NCI-H2171 treated with DMSO at 0.1 percent for 48 hours (cell line): Measurements from ENCODE around the gene NPHP3.
"Not testable (repeated sequence)": the region's sequence is repeated elsewhere in the genome, so short reads cannot be mapped to it uniquely, and the experiment has no call there.

Source experiments
- DNase-seq: peaks from one replicate; lab custom pipeline; 2025; lab: John Stamatoyannopoulos, UW

NPHP3 gene, protein sequence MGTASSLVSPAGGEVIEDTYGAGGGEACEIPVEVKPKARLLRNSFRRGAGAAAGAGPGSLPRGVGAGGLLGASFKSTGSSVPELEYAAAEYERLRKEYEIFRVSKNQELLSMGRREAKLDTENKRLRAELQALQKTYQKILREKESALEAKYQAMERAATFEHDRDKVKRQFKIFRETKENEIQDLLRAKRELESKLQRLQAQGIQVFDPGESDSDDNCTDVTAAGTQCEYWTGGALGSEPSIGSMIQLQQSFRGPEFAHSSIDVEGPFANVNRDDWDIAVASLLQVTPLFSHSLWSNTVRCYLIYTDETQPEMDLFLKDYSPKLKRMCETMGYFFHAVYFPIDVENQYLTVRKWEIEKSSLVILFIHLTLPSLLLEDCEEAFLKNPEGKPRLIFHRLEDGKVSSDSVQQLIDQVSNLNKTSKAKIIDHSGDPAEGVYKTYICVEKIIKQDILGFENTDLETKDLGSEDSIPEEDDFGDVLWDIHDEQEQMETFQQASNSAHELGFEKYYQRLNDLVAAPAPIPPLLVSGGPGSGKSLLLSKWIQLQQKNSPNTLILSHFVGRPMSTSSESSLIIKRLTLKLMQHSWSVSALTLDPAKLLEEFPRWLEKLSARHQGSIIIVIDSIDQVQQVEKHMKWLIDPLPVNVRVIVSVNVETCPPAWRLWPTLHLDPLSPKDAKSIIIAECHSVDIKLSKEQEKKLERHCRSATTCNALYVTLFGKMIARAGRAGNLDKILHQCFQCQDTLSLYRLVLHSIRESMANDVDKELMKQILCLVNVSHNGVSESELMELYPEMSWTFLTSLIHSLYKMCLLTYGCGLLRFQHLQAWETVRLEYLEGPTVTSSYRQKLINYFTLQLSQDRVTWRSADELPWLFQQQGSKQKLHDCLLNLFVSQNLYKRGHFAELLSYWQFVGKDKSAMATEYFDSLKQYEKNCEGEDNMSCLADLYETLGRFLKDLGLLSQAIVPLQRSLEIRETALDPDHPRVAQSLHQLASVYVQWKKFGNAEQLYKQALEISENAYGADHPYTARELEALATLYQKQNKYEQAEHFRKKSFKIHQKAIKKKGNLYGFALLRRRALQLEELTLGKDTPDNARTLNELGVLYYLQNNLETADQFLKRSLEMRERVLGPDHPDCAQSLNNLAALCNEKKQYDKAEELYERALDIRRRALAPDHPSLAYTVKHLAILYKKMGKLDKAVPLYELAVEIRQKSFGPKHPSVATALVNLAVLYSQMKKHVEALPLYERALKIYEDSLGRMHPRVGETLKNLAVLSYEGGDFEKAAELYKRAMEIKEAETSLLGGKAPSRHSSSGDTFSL (N-terminal part only)

DNA sequence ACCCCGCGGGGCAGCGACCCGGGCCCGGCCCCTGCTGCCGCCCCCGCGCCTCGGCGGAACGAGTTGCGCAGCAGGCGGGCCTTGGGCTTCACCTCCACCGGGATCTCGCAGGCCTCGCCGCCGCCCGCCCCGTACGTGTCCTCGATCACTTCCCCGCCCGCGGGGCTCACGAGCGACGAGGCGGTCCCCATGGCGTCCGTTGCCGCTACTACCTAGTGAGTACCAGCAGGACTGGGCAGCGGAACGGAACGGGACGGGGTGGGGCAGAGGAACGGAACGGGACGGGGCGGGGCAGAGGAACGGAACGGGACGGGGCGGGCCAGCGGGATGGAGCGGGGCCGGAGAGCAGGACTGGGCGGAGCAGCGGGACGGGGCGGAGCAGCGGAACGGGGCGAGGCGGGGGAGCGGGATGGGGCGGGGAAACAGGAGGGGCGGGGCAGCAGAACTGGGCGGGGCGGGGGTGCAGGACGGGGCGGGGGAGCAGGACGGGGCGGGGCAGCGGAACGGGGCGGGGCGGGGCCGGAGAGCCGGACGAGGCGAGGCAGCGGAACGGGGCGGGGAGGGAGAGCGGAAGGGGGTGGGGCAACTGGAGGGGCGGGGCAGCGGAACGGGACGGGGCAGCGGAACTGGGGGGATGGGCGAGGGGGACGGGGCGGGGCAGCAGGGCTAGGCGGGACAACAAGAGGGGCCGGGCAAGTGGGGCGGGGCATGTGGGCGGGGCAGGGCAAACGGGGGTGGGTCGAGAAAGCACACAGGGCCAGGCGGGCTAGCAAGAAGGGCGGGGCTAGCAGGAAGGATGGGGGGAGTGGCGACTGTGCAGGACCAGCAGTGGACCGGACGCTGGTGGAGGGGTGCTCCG is at the start of gene NPHP3:
NPHP3 (minus strand) TSS at position 245 of the 859 bp plus-strand sequence; CDS start at position 191, 54 bp downstream.
- DNase-seq, result peak; percentile 93

DNA sequence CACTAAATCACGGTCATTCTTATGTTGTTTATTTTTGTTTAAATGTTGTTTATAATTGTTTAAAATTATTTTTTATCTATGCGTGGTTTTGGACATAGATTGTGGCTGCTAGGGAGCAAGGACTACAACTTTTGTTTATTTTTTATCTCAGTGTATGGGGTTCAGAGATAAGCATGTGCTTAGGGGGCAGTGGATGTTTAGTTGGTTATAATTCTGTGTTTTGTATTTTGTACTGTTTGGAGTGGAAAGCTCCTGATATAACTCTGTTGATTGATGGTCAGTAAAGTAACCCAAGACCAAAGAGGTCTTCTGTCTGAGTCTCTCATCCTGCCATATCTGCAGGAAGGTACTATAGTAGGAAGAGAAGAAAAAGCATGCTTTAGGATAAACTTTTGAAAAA is 36.5 kb upstream of the NPHP3 start:
- no peak for DNase-seq

DNA sequence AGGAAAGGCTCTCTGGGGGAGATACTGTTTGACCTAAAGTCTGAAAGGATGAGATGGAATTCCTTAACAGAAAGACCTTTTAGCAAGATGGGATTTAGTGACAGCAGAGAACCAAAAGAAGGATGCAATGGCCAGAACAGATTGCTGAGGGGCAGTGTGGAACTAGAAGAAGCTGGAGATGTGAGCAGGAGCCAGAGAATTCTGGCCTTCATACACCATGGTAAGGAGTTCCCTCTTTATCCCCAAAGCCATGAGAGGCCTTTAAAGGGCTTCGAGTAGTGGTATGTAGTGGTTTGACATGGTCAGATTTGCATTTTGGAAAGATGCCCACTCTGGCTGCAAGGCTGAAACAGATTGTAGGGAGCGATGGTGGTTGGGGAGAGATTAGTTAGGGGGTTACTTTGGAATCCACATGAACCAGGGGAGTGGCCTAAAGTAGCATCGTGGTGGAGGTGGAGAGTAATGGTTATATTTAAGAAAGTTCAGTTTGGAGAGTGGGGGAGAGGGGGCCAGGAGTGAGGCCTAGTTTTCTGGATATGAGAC is 34.0 kb upstream of the NPHP3 start:
- no peak for DNase-seq

DNA sequence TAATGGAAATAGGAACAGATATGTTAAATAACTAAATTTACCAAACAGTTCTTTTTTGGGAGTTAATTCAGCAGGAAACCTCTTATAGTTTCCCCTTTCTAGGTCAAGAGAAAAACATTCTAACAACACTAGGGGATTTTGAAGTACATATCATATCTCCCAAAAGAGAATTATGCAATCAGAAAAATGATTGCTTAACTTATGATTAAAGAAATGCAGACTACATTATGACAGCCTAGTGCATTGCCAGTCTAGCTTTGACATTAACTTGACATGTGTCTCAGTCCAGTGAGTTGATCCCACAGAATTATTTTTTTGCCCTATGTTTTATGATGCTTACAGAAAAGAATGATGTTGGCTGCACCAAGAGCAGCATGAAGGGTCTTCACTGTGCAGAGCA is 31.7 kb upstream of the NPHP3 start:
- DNase-seq, result no peak

DNA sequence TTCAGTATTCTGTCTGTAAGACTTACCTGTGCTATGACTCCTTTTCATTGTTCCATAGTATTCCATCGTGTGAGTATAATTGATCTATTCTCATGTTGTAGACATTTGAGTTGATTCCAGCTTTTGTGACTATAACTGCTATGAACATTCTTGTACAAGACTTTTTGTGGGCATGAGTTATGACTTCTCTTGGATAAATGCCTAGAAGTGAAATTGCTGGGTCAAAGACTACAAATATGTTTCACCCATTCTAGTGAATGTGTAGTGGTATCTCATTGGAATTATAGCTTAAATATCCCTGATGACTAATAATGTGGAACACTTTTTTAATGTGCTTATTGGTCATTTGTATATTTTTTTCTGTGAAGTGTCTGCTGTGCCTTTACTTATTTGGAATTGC is 27.6 kb upstream of the NPHP3 start:
- DNase-seq, result no peak

DNA sequence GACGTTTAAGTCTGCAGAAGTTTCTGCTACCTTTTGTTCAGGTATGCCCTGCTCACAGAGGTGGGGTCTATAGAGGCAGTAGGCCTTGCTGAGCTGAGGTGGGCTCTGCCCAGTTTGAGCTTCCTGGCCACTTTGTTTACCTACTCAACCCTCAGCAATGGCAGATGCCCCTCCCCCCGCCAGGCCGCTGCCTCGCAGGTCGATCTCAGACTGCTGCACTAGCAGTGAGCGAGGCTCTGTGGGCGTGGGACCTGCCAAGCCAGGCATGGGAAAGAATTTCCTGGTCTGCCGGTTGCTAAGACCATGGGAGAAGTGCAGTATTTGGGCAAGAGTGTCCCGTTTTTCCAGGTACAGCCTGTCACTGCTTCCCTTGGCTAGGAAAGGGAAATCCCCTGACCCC is 24.5 kb upstream of the NPHP3 start:
- not testable (repeated sequence) for DNase-seq

DNA sequence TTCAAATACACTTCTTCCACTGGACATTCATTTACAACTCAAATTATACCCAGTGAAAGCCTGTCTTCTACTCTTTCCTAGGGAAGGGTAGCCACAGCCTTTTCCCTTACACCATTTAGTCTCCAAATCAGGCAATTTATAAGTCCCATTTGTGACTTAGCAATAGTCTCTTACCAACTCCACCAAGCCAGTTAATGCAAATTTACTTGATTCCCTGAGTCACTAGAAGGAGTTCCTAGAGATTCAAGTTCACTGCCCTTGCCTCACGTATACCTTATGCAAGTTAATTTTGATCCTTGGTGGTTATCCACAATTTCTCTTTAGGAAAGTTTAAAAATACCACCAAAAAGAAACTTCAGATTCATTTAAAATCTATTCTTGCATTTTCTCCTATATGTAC is 16.1 kb upstream of the NPHP3 start:
- no peak for DNase-seq

DNA sequence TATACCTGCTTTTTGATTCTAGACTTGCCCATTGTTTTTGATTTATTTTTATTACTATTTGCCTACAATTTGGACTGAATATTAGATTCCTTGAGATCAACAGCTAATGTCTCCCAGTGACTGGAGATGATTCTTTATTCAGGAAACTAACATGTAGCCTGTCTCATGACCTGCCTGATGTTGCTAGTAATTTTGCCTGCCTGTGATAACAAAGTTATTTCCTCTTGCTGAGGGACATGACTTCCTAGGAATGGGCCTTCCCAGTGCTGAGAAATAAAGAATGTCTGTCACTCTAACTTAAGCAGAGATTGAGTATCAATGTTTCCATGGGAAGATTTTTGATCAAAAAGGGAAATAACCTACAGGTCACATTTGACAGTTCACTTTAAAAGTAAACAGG is 13.4 kb upstream of the NPHP3 start:
- no peak for DNase-seq

DNA sequence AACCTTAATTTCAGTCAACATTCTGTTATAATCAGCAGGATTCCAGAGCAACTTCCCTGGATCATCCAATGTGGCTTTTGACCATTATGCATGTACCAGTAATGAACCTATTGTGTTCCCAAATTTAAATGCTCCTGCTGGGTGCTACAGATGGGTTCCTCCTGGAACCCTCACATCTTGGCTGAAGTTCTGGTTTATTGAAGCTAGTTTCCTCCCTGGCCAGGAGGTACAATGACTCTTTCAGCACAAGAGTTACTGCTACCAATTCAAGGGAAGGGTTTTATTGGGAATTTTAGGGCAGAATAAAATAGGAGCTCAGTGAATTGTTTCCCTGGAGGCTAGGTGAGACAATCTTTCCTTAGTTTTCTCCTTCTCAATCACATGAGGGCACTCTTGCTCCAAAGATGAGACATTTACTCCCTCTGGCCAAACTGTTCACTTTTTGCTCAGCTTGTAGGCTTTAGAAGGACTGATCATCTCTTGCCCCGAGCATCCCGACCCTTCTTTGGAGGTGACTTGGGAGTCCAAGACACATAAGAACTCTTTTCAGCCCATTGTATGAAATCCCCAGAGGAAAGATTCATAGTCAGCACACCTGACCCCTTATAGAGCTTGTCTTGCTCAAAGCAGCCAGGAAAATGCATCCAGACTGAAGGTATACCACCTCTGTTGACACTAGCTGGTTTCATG is 8.8 kb upstream of the NPHP3 start:
- DNase-seq, result peak; percentile 61

DNA sequence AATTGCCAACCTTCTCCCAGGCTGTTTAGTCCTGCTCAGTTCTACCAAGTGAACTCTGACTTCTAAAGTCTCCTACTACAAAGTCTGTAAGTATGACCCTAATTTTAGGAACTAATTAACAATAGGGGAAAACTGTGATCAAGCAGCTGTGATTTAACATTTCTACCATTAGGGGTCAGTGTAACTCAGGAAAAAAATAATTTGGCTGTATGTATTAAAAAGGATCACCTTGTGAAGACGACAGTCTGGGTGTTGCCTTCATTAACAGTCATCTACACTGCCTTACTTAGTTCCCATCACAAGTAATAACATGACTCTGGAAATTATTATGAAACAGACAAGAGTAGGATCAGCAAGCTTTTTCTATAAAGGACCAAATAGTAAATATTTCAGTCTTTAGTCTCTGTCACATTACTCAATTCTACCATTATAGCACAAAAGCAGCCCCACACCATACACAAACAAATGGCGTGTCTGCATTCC is 4.2 kb upstream of the NPHP3 start:
- DNase-seq, result peak; percentile 58

DNA sequence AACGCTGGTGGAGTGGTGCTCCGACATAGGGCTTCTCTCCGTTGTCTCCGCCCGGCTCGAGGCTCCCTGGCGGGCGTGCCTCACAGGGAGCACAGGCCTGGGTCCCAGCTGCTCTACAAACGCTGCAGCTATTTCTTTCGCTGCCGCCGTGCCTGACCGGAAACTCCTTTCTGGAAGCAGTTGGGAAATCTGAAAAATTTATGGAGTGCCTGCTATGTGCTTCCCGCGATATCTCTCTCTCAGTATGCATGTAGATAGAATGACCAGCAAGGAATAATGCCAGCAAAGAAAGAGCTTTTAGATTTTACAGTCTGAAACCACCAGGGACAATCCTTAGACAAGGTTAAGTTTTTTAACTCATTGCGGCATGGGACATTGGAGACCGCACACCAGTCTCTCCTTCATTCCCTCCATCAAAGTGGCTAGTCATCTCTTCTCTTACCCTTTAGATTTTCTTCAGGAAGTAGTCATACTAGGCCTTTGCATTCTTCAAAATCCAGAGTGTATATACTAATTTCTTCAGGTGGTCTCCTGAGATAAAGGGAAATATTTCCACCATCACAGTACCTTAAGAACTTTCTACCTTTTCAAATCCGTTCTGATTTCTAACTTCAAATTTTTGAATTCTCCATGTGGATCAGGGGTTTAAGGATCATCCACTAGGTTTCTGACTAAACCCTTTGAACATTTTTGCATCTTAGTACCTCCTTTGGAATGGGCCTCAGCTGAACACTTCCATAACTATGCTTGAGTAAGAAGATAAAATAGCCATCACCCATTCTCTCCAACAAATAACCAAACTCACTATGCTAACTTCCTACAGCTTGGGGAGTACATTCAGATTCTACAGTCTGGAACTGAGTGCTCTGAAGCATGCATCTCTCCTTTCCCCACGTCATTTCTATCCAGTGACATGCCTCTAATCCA is 1.1 kb upstream of the NPHP3 start:
- no peak for DNase-seq

DNA sequence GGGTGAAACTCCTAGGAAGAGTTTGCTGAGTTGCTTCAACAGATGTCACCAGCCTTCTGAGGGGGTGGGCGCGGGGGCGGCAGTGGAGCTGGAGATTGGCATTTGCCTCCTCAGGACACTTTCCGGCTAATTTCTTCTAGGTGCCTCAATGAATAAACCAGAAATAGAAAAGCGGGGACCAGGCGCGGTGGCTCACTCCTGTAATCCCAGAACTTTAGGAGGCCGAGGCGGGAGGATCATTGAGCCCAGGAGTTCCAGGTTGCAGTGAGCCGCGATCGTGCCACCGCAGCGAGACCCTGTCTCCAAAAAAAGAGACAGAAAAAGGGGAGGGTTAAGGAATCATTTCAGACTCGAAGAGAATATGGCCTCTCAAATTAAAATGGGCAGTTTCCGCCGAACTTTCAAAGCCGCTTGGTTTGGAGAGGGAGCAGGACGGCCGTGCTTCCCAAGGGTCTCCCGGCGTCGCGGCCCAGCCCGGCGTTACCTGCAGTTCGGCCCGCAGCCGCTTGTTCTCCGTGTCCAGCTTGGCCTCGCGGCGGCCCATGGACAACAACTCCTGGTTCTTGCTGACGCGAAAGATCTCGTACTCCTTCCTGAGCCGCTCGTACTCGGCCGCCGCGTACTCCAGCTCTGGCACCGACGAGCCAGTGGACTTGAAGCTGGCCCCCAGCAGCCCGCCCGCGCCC is 587 bp downstream of the NPHP3 start:
- DNase-seq, result peak; percentile 39

DNA sequence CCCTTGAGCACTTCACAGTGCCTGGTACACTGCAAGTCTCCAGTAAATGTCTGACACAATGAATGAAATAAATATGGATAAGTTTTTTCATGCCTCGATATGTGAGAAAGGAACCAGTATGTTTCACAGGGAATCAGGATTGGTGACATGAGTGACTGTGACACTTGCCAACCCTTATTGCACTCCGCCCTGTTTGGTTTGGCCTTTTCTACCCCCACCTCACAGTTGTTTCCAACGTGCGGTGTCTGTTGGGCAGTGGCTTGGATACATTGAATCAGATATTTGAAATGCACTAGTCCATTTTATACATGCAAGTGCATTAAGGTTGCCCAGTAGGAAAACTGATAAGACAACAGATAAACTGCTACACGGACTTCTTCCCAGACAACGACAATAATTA is 2.0 kb downstream of the NPHP3 start:
- no peak for DNase-seq

DNA sequence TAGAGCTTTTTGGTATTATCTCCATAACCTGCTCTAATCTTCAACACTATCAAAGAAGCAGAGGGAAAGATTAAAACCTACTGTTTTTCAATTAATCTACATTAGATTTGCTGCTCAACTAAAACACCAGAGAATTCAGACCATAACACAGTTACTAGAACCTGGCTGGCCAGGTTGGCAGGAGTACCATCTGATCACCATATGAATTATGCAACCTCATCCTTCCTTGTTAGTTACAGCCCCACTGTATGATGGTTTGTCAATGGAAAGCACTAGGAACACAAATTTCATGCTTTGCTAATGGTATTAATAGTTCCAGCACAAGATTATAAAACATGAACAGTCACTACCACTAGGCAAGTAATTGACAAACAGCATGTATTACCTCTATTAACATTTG is 5.8 kb downstream of the NPHP3 start:
- DNase-seq, result no peak

DNA sequence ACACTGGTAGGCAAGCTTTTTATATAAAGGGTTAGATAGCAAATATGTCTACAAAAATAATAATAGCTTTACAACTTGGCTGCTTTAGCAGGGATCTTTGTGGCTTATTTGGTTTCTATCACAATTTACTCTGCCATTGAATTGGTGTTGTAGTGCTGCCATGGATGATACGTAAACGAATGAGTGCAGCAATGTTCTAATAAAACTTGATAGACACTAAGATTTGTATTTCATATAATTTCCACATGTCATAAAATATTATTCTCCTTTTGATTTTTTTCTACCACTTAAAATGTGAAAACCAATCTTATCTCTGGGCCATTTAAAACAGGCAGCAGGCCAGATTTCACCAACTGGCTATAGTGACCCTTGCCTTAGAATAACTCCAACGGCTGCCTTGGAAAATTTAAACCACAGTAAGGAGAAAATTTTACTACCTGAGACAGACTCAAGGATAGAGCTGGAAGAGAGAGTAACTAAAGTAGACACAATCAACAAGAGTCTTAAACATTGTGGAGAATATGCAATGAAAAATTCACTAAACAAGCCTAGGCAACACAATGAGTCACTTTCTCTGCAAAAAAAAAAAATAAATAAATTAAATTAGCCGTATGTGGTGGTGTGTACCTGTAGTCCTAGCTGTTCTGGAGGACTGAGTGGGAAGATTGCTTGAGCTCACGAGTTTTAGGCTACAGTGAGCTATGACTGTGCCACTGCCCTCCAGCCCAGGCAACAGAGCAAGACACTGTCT is 8.1 kb downstream of the NPHP3 start:
- DNase-seq, result no peak

DNA sequence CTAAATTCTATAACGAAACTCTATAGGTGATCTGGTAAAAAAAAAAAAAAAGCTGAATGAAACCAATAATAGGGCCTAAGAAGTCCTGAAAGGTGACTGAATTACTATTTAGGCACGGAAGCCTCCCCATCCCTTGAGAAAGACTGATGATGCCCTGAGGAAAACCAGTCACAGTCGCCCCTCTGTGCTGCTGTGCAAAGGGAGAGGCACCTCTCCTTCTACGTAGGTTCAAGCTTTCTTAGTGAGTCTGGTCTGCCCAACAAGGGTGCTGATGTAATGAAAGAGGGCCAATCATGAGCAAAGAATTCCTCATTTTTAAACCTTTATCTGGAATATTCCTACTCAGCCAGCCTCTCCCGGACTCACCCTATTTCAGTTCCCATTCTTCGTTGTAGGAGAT is 11.9 kb downstream of the NPHP3 start:
- no peak for DNase-seq

DNA sequence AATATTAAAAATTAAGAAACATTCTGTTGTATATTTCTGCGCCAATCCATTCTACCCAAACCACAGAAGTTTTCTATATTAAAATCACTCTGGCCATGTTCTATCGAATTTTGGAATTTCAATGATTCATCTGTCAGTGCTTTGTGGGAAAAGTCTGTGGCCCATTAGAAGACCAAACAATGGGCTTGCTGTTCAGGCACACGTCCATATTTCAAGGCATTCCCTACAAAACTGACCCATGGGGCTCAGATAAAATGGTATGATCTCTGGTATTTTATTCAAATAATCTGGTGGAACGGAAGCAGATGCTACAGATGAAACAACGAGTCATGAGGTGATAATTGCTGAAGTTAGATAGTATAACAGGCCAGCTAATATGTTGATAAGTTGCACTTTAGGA is 12.4 kb downstream of the NPHP3 start:
- DNase-seq, result no peak

DNA sequence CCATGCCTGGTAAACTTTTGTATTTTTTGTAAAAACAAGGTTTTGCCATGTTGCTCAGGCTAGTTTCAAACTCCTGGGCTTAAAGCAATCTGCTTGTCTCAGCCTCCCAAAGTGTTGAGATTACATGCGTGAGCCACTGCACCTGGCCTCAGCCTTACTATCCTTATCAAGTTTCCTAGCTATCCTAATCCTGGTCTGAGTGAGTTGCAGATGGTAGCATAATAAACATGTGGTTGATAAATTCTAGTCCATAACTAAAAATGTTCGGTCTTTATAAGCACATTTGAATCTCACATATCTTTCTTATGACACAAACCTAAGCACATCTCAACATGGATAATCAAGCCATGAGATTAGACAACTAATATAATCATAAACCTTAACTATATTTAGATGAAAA is 18.5 kb downstream of the NPHP3 start:
- DNase-seq, result no peak
